Caco-2 (cell line): ENCODE results near the gene SIAE. TPM values are rescaled to one million over a fixed set of nuclear protein-coding genes. Genes with fewer than 3 reads are reported as not detected.

Experiments
- BruUV-seq: library from RNA; stranded (reverse); fragments of 400-500 nt; replicated peaks from 2 replicates; lab custom pipeline; 2021; lab: Mats Ljungman, UMichigan
- CTCF ChIA-PET: fragments of 300-600 bp; sonication (Branson Sonifier 250); formaldehyde crosslinking; loops from one replicate; lab custom pipeline; 2022; ENCODE audit warnings: antibody characterized with exemption; lab: Charles Lee
- POLR2A ChIA-PET: fragments of 300-600 bp; sonication (Branson Sonifier 250); formaldehyde crosslinking; loops from one replicate; lab custom pipeline; 2022; ENCODE audit warnings: antibody characterized with exemption; lab: Charles Lee
- DNase-seq, 2 experiments: peaks; one replicate each; pipeline versions ENCODE4 v3.0.0 to v3.0.0-alpha.2; 2020 to 2022
- H3K27me3 ChIP-seq: replicated peaks from 2 replicates; pipeline ENCODE4 v1.6.0; 2011; ENCODE audit warnings: low read length; ENCODE audit not compliant: control insufficient read depth, insufficient read depth
- H3K36me3 ChIP-seq: 2 replicates; pipeline ENCODE4 v1.5.1; 2011; ENCODE audit warnings: low read length; ENCODE audit not compliant: control insufficient read depth, insufficient read depth
- H3K4me1 ChIP-seq: fragments of 250-450 bp; sonication (Bioruptor Pico); 2 replicates; pipeline ENCODE4 v1.5.1; 2020; ENCODE audit warnings: mild to moderate bottlenecking
- H3K4me3 ChIP-seq: 2 replicates; pipeline ENCODE4 v1.5.1; 2011; ENCODE audit warnings: low read depth, mild to moderate bottlenecking, control low read depth, low read length
- H3K9me3 ChIP-seq: fragments of 250-450 bp; sonication (Bioruptor Pico); 2 replicates; pipeline ENCODE4 v1.5.1; 2020; ENCODE audit warnings: mild to moderate bottlenecking, moderate library complexity
- H3K27ac Mint-ChIP-seq: one replicate; pipeline ENCODE4 v1.8.0; 2022; ENCODE audit warnings: mixed read lengths; ENCODE audit not compliant: unreplicated experiment
- H3K27me3 Mint-ChIP-seq: one replicate; pipeline ENCODE4 v1.8.0; 2022; ENCODE audit warnings: mixed read lengths; ENCODE audit not compliant: insufficient read depth, unreplicated experiment
- H3K36me3 Mint-ChIP-seq: one replicate; pipeline ENCODE4 v1.8.0; 2022; ENCODE audit warnings: mild to moderate bottlenecking, mixed read lengths; ENCODE audit not compliant: insufficient read depth, unreplicated experiment
- H3K4me1 Mint-ChIP-seq: one replicate; pipeline ENCODE4 v1.8.0; 2022; ENCODE audit warnings: low read depth, mixed read lengths; ENCODE audit not compliant: unreplicated experiment
- H3K4me3 Mint-ChIP-seq: one replicate; pipeline ENCODE4 v1.8.0; 2022; ENCODE audit warnings: mild to moderate bottlenecking, moderate library complexity, mixed read lengths; ENCODE audit not compliant: unreplicated experiment
- H3K9me3 Mint-ChIP-seq: one replicate; pipeline ENCODE4 v1.8.0; 2022; ENCODE audit warnings: mixed read lengths; ENCODE audit not compliant: unreplicated experiment
- CTCF ChIP-seq, 2 experiments: fragments of 200-600 bp in 1 of 2; IDR thresholded peaks; 1 replicate in 1 of 2; 2 replicates in 1 of 2; pipeline versions ENCODE4 v1.5.1 to v1.8.0; 2011 to 2022; ENCODE audit warnings: antibody characterized with exemption in 1 of 2, control low read depth in 1 of 2, inconsistent platforms in 1 of 2, low read depth in 1 of 2, low read length in 1 of 2, mild to moderate bottlenecking in 1 of 2, moderate library complexity in 1 of 2; ENCODE audit not compliant: insufficient read depth in 1 of 2, severe bottlenecking in 1 of 2, unreplicated experiment in 1 of 2
- intact Hi-C: fragments of 100-400 bp; cut with micrococcal nuclease; formaldehyde crosslinking; loops from one replicate; pipeline ENCODE4 v1.10.0; 2022; ENCODE audit not compliant: unreplicated experiment
- total RNA-seq: library from RNA; stranded (reverse); gene quantifications from 2 replicates; pipeline ENCODE4 v1.2.3, GENCODE V29; 2022

The SIAE gene
- total RNA-seq, 1 experiment from 2014 or later = 33.7 TPM

- ChIA-PET CTCF (no interaction called here), POLR2A (no interaction called here)
- Histone ChIP-seq H3K4me3 (no peak overlapping the region), H3K9me3 (no peaks in the 10 kb centered on the region; the same call in none of the 2 replicates), H3K36me3 (no peaks in the 10 kb centered on the region; the same call in 1 of the 2 replicates), H3K4me1 (no peaks in the 10 kb centered on the region), H3K27me3 (no peaks in the 10 kb centered on the region; the same call in 1 of the 2 replicates)
- intact Hi-C loops = no loop called here
- Mint-ChIP-seq H3K9me3 (peaks cover 34% of the 10 kb centered on the region), H3K27ac (no peak overlapping the region), H3K4me1 (no peaks in the 10 kb centered on the region), H3K27me3 (peaks cover 18% of the 10 kb centered on the region), H3K36me3 (no peaks in the 10 kb centered on the region), H3K4me3 (no peak overlapping the region)
- no peak for TF ChIP-seq CTCF (IDR thresholded peaks at IDR 0.05; ENCODE audit: insufficient read depth in 1 of 2, low read depth in 1 of 2, low read length in 1 of 2, severe bottlenecking in 1 of 2, unreplicated experiment in 1 of 2)
- DNase-seq = no peak
- no TSS peak for BruUV-seq
Measured at GRCh38 chr11:124707829-124708228, 34.3 kb upstream of the SIAE start.

DNA sequence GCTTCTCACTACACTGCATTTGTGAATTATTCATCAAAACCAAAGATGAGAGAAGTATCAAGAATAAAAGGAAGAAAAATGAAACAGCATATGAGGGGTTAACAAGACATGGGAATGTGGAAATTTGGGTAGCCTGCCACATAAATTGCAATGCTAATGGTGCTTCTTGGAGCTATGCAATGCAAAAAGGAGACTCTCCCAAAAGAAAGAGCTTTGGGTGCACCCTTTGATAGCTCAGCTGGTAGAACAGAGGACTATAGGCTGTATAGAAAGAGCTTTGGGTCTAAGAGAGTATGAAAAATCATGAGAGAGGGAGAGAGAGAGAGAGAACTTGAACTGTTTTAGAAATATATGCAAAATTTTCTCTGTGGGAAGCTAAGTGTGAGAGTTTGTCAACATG lies 26.5 kb upstream of the SIAE start:
- Histone ChIP-seq H3K4me1 (no peaks in the 10 kb centered on the region), H3K36me3 (no peaks in the 10 kb centered on the region), H3K4me3 (no peak overlapping the region), H3K27me3 (no peaks in the 10 kb centered on the region; the same call in 1 of the 2 replicates), H3K9me3 (no peaks in the 10 kb centered on the region; the same call in 1 of the 2 replicates)
- H3K4me1 Mint-ChIP-seq = no peaks in the 10 kb centered on the region
- no peak overlapping the region for H3K27ac Mint-ChIP-seq
- H3K4me3 Mint-ChIP-seq = no peak overlapping the region
- CTCF ChIA-PET = interaction anchor here (1.1 kb wide), 1 partner anchor 31 kb away, joined by 3 read pairs; no protein-coding TSS in a partner anchor
- BruUV-seq = no TSS peak
- no peak for TF ChIP-seq CTCF (IDR thresholded peaks at IDR 0.05; ENCODE audit: insufficient read depth in 1 of 2, low read depth in 1 of 2, low read length in 1 of 2, severe bottlenecking in 1 of 2, unreplicated experiment in 1 of 2)
- peaks cover 21% of the 10 kb centered on the region for H3K27me3 Mint-ChIP-seq
- intact Hi-C loops = no loop called here
- POLR2A ChIA-PET = no interaction called here
- H3K36me3 Mint-ChIP-seq = no peaks in the 10 kb centered on the region
- DNase-seq = no peak
- H3K9me3 Mint-ChIP-seq = peaks cover 12% of the 10 kb centered on the region

DNA sequence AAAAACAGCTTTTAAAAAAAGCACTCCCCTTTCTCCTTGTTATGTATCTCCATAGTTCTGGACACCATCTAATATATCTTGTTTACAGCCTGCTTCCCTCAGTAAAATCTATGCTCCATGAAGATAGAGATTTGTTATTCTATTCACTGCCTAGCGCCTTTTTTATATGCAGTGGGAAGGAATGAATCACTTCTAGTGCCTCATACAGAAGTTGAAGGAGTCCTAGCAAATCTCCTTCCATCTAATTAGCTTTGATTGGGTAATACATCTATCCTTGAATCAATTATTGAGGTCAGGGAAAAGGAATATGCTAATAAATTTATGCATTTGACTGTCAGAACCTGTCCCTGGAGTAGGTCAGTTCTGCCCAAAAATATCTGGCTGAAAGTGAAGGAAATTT lies 26.0 kb upstream of the SIAE start:
- no peak for DNase-seq

More for the DNA sequence above, 26.0 kb upstream of the SIAE start:
- no peak for TF ChIP-seq CTCF (IDR thresholded peaks at IDR 0.05; ENCODE audit: insufficient read depth in 1 of 2, low read depth in 1 of 2, low read length in 1 of 2, severe bottlenecking in 1 of 2, unreplicated experiment in 1 of 2)
- H3K9me3 ChIP-seq = no peaks in the 10 kb centered on the region; the same call in 1 of the 2 replicates
- CTCF ChIA-PET = interaction anchor here (0.5 kb wide), 1 partner anchor 35 kb away, joined by 3 read pairs; no protein-coding TSS in a partner anchor
- H3K27ac Mint-ChIP-seq = no peak overlapping the region
- no peaks in the 10 kb centered on the region for H3K36me3 Mint-ChIP-seq
- H3K4me3 ChIP-seq = no peak overlapping the region
- intact Hi-C loops = no loop called here
- H3K36me3 ChIP-seq = no peaks in the 10 kb centered on the region
- H3K9me3 Mint-ChIP-seq = peaks cover 12% of the 10 kb centered on the region
- POLR2A ChIA-PET = no interaction called here
- BruUV-seq = no TSS peak
- no peaks in the 10 kb centered on the region for H3K4me1 ChIP-seq
- no peak overlapping the region for H3K4me3 Mint-ChIP-seq
- peaks cover 21% of the 10 kb centered on the region for H3K27me3 Mint-ChIP-seq
- no peaks in the 10 kb centered on the region for H3K4me1 Mint-ChIP-seq
- no peaks in the 10 kb centered on the region; the same call in 1 of the 2 replicates for H3K27me3 ChIP-seq
